Measurements from ENCODE around the gene PLGRKT.

PLGRKT gene

DNA sequence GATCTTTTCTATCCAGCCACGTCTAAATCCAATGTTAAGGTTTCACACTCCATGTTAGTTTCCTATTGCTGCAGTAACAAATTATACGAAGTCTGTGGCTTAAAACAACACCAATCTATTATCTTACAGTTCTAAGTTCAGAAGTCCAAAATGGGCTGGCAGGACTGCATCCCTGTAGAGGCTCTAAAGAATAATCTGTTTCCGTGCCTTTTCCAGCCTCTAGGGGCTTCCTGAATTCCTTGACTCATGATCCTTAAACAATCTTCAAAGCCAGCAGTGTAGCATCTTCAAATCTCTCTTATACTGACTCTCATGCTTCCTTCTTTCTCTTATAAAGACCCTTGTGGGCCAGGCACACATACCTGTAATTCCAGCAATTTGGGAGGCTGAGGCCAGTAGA, 6.8 kb downstream of the PLGRKT start:
- H2BK12ac ChIP-seq (ENCODE audit: low read length), result no peak overlapping the region
- H2BK5ac ChIP-seq (ENCODE audit: low read depth, low read length, poor library complexity), result no peak overlapping the region
- H3K27ac ChIP-seq (ENCODE audit: low read depth, low read length), result no peak overlapping the region
- no peaks in the 10 kb centered on the region for H3K79me2 ChIP-seq (ENCODE audit: control insufficient read depth, insufficient read depth, low read length, poor library complexity)
- no peak overlapping the region for H4K8ac ChIP-seq (ENCODE audit: low read depth, low read length)
- no peak overlapping the region for H3K4me3 ChIP-seq (ENCODE audit: low read depth, low read length)
- H4K91ac ChIP-seq (ENCODE audit: low read depth, low read length), result no peak overlapping the region
- no peak overlapping the region for H3K23ac ChIP-seq (ENCODE audit: low read length)
- no peaks in the 10 kb centered on the region for H3K27me3 ChIP-seq (ENCODE audit: insufficient read depth, low read length)
- H3K4ac ChIP-seq (ENCODE audit: low read depth, low read length), result no peak overlapping the region
- peaks cover 12 to 22% of the 10 kb centered on the region in 2 experiments for H3K36me3 ChIP-seq (ENCODE audit: control insufficient read depth in 1 of 2, insufficient read depth in 2 of 2, low read length in 2 of 2)
- H4K12ac ChIP-seq (ENCODE audit: low read depth, low read length), result no peak overlapping the region
- H3K9ac ChIP-seq (ENCODE audit: low read length), result no peak overlapping the region
- H3K14ac ChIP-seq (ENCODE audit: low read length), result no peak overlapping the region
- peak in 1 of 2 donors; percentile 36 for DNase-seq
- H2BK120ac ChIP-seq (ENCODE audit: insufficient read depth, low read length, poor library complexity), result no peak overlapping the region
- peaks cover 17% of the 10 kb centered on the region for H3K9me3 ChIP-seq (ENCODE audit: insufficient read depth, low read depth, low read length)
- WGBS (ENCODE audit: extremely low coverage, insufficient coverage, insufficient read length), result no CpG with 5 or more reads among the region's 3 CpGs
- H2AFZ ChIP-seq (ENCODE audit: insufficient read depth, low read length, poor library complexity), result no peak overlapping the region
- no peak overlapping the region for H3K18ac ChIP-seq (ENCODE audit: low read length)
- H3K4me1 ChIP-seq (ENCODE audit: control insufficient read depth in 1 of 2, insufficient read depth in 2 of 2, low read length in 2 of 2), result no peaks in the 10 kb centered on the region
- H3K79me1 ChIP-seq (ENCODE audit: low read length), result no peaks in the 10 kb centered on the region
- no peak overlapping the region for H2AK5ac ChIP-seq (ENCODE audit: low read length)
- H3K4me2 ChIP-seq (ENCODE audit: low read length), result no peak overlapping the region

- WGBS (ENCODE audit: extremely low coverage, insufficient coverage, insufficient read length), result no CpG with 5 or more reads among the region's 10 CpGs
Observed at GRCh38 chr9:5429873-5430564, 7.7 kb downstream of the PLGRKT start.

GRCh38 chr9:5428794-5429528, 8.8 kb downstream of the PLGRKT start:
- peak in 1 of 2 donors; percentile 54 for DNase-seq
- Histone ChIP-seq H3K27me3 (ENCODE audit: insufficient read depth, low read length) (no peaks in the 10 kb centered on the region), H3K79me2 (ENCODE audit: control insufficient read depth, insufficient read depth, low read length, poor library complexity) (no peaks in the 10 kb centered on the region), H3K9me3 (ENCODE audit: insufficient read depth, low read depth, low read length) (peaks cover 10% of the 10 kb centered on the region), H3K4me3 (ENCODE audit: low read depth, low read length) (no peak overlapping the region), H3K18ac (ENCODE audit: low read length) (no peak overlapping the region), H2AFZ (ENCODE audit: insufficient read depth, low read length, poor library complexity) (no peak overlapping the region), H3K79me1 (ENCODE audit: low read length) (no peaks in the 10 kb centered on the region), H3K9ac (ENCODE audit: low read length) (no peak overlapping the region), H4K12ac (ENCODE audit: low read depth, low read length) (no peak overlapping the region), H4K91ac (ENCODE audit: low read depth, low read length) (no peak overlapping the region), H4K8ac (ENCODE audit: low read depth, low read length) (no peak overlapping the region), H3K27ac (ENCODE audit: low read depth, low read length) (no peak overlapping the region), H2BK5ac (ENCODE audit: low read depth, low read length, poor library complexity) (no peak overlapping the region), H2BK120ac (ENCODE audit: insufficient read depth, low read length, poor library complexity) (no peak overlapping the region), H2BK12ac (ENCODE audit: low read length) (no peak overlapping the region), H3K4ac (ENCODE audit: low read depth, low read length) (no peak overlapping the region), H3K36me3 (ENCODE audit: control insufficient read depth in 1 of 2, insufficient read depth in 2 of 2, low read length in 2 of 2) (peaks cover 0 to 12% of the 10 kb centered on the region in 2 experiments), H3K4me2 (ENCODE audit: low read length) (no peak overlapping the region), H3K4me1 (ENCODE audit: control insufficient read depth in 1 of 2, insufficient read depth in 2 of 2, low read length in 2 of 2) (no peaks in the 10 kb centered on the region), H3K23ac (ENCODE audit: low read length) (no peak overlapping the region), H2AK5ac (ENCODE audit: low read length) (no peak overlapping the region), H3K14ac (ENCODE audit: low read length) (no peak overlapping the region)
- no CpG with 5 or more reads among the region's 2 CpGs for WGBS (ENCODE audit: extremely low coverage, insufficient coverage, insufficient read length)

More at GRCh38 chr9:5429873-5430564, 7.7 kb downstream of the PLGRKT start:
- H3K23ac ChIP-seq (ENCODE audit: low read length), result no peak overlapping the region
- H3K36me3 ChIP-seq (ENCODE audit: control insufficient read depth in 1 of 2, insufficient read depth in 2 of 2, low read length in 2 of 2), result peaks cover 6 to 19% of the 10 kb centered on the region in 2 experiments
- H3K4ac ChIP-seq (ENCODE audit: low read depth, low read length), result no peak overlapping the region
- H3K9me3 ChIP-seq (ENCODE audit: insufficient read depth, low read depth, low read length), result peaks cover 17% of the 10 kb centered on the region
- H3K14ac ChIP-seq (ENCODE audit: low read length), result no peak overlapping the region
- H4K91ac ChIP-seq (ENCODE audit: low read depth, low read length), result no peak overlapping the region
- no peaks in the 10 kb centered on the region for H3K79me2 ChIP-seq (ENCODE audit: control insufficient read depth, insufficient read depth, low read length, poor library complexity)
- DNase-seq, result no peak
- H2AK5ac ChIP-seq (ENCODE audit: low read length), result no peak overlapping the region
- H3K79me1 ChIP-seq (ENCODE audit: low read length), result no peaks in the 10 kb centered on the region
- no peak overlapping the region for H3K9ac ChIP-seq (ENCODE audit: low read length)
- H2AFZ ChIP-seq (ENCODE audit: insufficient read depth, low read length, poor library complexity), result no peak overlapping the region
- H3K4me3 ChIP-seq (ENCODE audit: low read depth, low read length), result no peak overlapping the region
- H2BK120ac ChIP-seq (ENCODE audit: insufficient read depth, low read length, poor library complexity), result no peak overlapping the region
- no peak overlapping the region for H3K18ac ChIP-seq (ENCODE audit: low read length)
- H3K27ac ChIP-seq (ENCODE audit: low read depth, low read length), result no peak overlapping the region
- H3K4me1 ChIP-seq (ENCODE audit: control insufficient read depth in 1 of 2, insufficient read depth in 2 of 2, low read length in 2 of 2), result no peaks in the 10 kb centered on the region
- H4K12ac ChIP-seq (ENCODE audit: low read depth, low read length), result no peak overlapping the region
- H3K27me3 ChIP-seq (ENCODE audit: insufficient read depth, low read length), result no peaks in the 10 kb centered on the region
- no peak overlapping the region for H2BK12ac ChIP-seq (ENCODE audit: low read length)
- H4K8ac ChIP-seq (ENCODE audit: low read depth, low read length), result no peak overlapping the region
- H3K4me2 ChIP-seq (ENCODE audit: low read length), result no peak overlapping the region
- no peak overlapping the region for H2BK5ac ChIP-seq (ENCODE audit: low read depth, low read length, poor library complexity)

- Histone ChIP-seq H3K9ac (ENCODE audit: low read length) (no peak overlapping the region), H3K79me1 (ENCODE audit: low read length) (no peaks in the 10 kb centered on the region), H3K4me3 (ENCODE audit: low read depth, low read length) (no peak overlapping the region), H2BK120ac (ENCODE audit: insufficient read depth, low read length, poor library complexity) (no peak overlapping the region), H3K4ac (ENCODE audit: low read depth, low read length) (no peak overlapping the region), H4K91ac (ENCODE audit: low read depth, low read length) (no peak overlapping the region), H3K79me2 (ENCODE audit: control insufficient read depth, insufficient read depth, low read length, poor library complexity) (no peaks in the 10 kb centered on the region), H2AK5ac (ENCODE audit: low read length) (no peak overlapping the region), H2BK12ac (ENCODE audit: low read length) (no peak overlapping the region), H3K4me2 (ENCODE audit: low read length) (no peak overlapping the region), H3K23ac (ENCODE audit: low read length) (no peak overlapping the region), H2BK5ac (ENCODE audit: low read depth, low read length, poor library complexity) (no peak overlapping the region), H3K18ac (ENCODE audit: low read length) (no peak overlapping the region), H3K4me1 (ENCODE audit: control insufficient read depth in 1 of 2, insufficient read depth in 2 of 2, low read length in 2 of 2) (no peaks in the 10 kb centered on the region), H2AFZ (ENCODE audit: insufficient read depth, low read length, poor library complexity) (no peak overlapping the region), H4K12ac (ENCODE audit: low read depth, low read length) (no peak overlapping the region), H3K14ac (ENCODE audit: low read length) (no peak overlapping the region), H3K27me3 (ENCODE audit: insufficient read depth, low read length) (no peaks in the 10 kb centered on the region), H3K36me3 (ENCODE audit: control insufficient read depth in 1 of 2, insufficient read depth in 2 of 2, low read length in 2 of 2) (peaks cover 0 to 4% of the 10 kb centered on the region in 2 experiments), H4K8ac (ENCODE audit: low read depth, low read length) (no peak overlapping the region), H3K9me3 (ENCODE audit: insufficient read depth, low read depth, low read length) (peaks cover 5% of the 10 kb centered on the region), H3K27ac (ENCODE audit: low read depth, low read length) (no peak overlapping the region)
- no peak for DNase-seq
- no CpG with 5 or more reads among the region's 3 CpGs for WGBS (ENCODE audit: extremely low coverage, insufficient coverage, insufficient read length)
Observed at GRCh38 chr9:5428172-5428571, 9.6 kb downstream of the PLGRKT start.

Data from trophoblast cell (in vitro differentiated cells and primary cell).